H9 (cell line): ENCODE data around the gene GRK1. TPM values are rescaled to one million over a fixed set of nuclear protein-coding genes. Genes with fewer than 3 reads are reported as not detected.

Source experiments
- DNase-seq: peaks from one replicate; pipeline ENCODE4 v3.0.0-alpha.2; 2017
- H2AFZ ChIP-seq: one replicate; pipeline ENCODE4 v1.6.1; 2013; ENCODE audit warnings: mild to moderate bottlenecking, low read length, control low read depth, moderate library complexity
- H2AK5ac ChIP-seq: 2 replicates; pipeline ENCODE4 v1.6.1; 2013; ENCODE audit warnings: low read length, control low read depth, mixed read lengths; ENCODE audit not compliant: insufficient read length
- H2BK120ac ChIP-seq: one replicate; pipeline ENCODE4 v1.6.1; 2013; ENCODE audit warnings: low read depth, mild to moderate bottlenecking, low read length, control low read depth, inconsistent platforms; ENCODE audit not compliant: poor library complexity, severe bottlenecking
- H2BK12ac ChIP-seq: 2 replicates; pipeline ENCODE4 v1.6.1; 2013; ENCODE audit warnings: low read length, control low read depth, mixed read lengths, low read depth; ENCODE audit not compliant: insufficient read length
- H2BK15ac ChIP-seq: 2 replicates; pipeline ENCODE4 v1.6.1; 2013; ENCODE audit warnings: low read depth, low read length, control low read depth
- H2BK20ac ChIP-seq: one replicate; pipeline ENCODE4 v1.6.1; 2013; ENCODE audit warnings: low read depth, mild to moderate bottlenecking, low read length, control low read depth, inconsistent platforms; ENCODE audit not compliant: poor library complexity, severe bottlenecking
- H2BK5ac ChIP-seq: 2 replicates; pipeline ENCODE4 v1.6.1; 2013; ENCODE audit warnings: low read length, control low read depth, mixed read lengths; ENCODE audit not compliant: insufficient read length
- H3K14ac ChIP-seq: 2 replicates; pipeline ENCODE4 v1.6.1; 2013; ENCODE audit warnings: low read length, control low read depth; ENCODE audit not compliant: insufficient read depth
- H3K18ac ChIP-seq: 2 replicates; pipeline ENCODE4 v1.6.1; 2013; ENCODE audit warnings: low read depth, mild to moderate bottlenecking, mixed read lengths, low read length, control low read depth; ENCODE audit not compliant: insufficient read length
- H3K23ac ChIP-seq: 2 replicates; pipeline ENCODE4 v1.6.1; 2013; ENCODE audit warnings: low read length, control low read depth, mixed read lengths, low read depth; ENCODE audit not compliant: insufficient read length
- H3K23me2 ChIP-seq: 2 replicates; pipeline ENCODE4 v1.6.1; 2013; ENCODE audit warnings: low read depth, mild to moderate bottlenecking, mixed read lengths, low read length, control low read depth; ENCODE audit not compliant: insufficient read length, poor library complexity, severe bottlenecking
- H3K27ac ChIP-seq: 2 replicates; pipeline ENCODE4 v1.5.1; 2013; ENCODE audit warnings: low read length, control low read depth, mixed read lengths, low read depth; ENCODE audit not compliant: insufficient read length
- H3K27me3 ChIP-seq: 2 replicates; pipeline ENCODE4 v1.6.1; 2013; ENCODE audit warnings: low read length, control low read depth, inconsistent platforms; ENCODE audit not compliant: insufficient read depth
- H3K4ac ChIP-seq: 2 replicates; pipeline ENCODE4 v1.6.1; 2013; ENCODE audit warnings: low read depth, mild to moderate bottlenecking, control low read depth, inconsistent platforms, low read length, moderate library complexity
- H3K4me1 ChIP-seq: 2 replicates; pipeline ENCODE4 v1.6.1; 2013; ENCODE audit warnings: low read length, control low read depth, inconsistent platforms; ENCODE audit not compliant: insufficient read depth
- H3K4me2 ChIP-seq: 2 replicates; pipeline ENCODE4 v1.6.1; 2013; ENCODE audit warnings: low read length, control low read depth, mixed read lengths; ENCODE audit not compliant: insufficient read length, insufficient read depth
- H3K56ac ChIP-seq: 2 replicates; pipeline ENCODE4 v1.6.1; 2013; ENCODE audit warnings: low read depth, mild to moderate bottlenecking, mixed read lengths, low read length, control low read depth; ENCODE audit not compliant: insufficient read length
- H3K79me1 ChIP-seq: 2 replicates; pipeline ENCODE4 v1.6.1; 2013; ENCODE audit warnings: low read depth, mild to moderate bottlenecking, moderate library complexity, low read length, control low read depth, inconsistent platforms; ENCODE audit not compliant: insufficient read depth, poor library complexity, severe bottlenecking
- H3K79me2 ChIP-seq: 2 replicates; pipeline ENCODE4 v1.6.1; 2013; ENCODE audit warnings: low read length, control low read depth, inconsistent platforms; ENCODE audit not compliant: insufficient read depth
- H3K9ac ChIP-seq: 2 replicates; pipeline ENCODE4 v1.6.1; 2013; ENCODE audit warnings: low read length, control low read depth, mixed read lengths; ENCODE audit not compliant: insufficient read length; ENCODE audit errors: extremely low read depth
- H3K9me3 ChIP-seq: one replicate; pipeline ENCODE4 v1.6.1; 2013; ENCODE audit warnings: low read depth, low read length, inconsistent platforms; ENCODE audit not compliant: control insufficient read depth
- H3T11ph ChIP-seq: one replicate; pipeline ENCODE4 v1.6.1; 2013; ENCODE audit warnings: mild to moderate bottlenecking, low read length, control low read depth, inconsistent platforms
- H4K20me1 ChIP-seq: one replicate; pipeline ENCODE4 v1.6.1; 2013; ENCODE audit not compliant: control insufficient read depth, insufficient read length, insufficient read depth
- H4K5ac ChIP-seq: 2 replicates; pipeline ENCODE4 v1.6.1; 2013; ENCODE audit warnings: low read depth, mild to moderate bottlenecking, mixed read lengths, low read length, control low read depth; ENCODE audit not compliant: insufficient read length
- H4K8ac ChIP-seq: replicated peaks from 2 replicates; pipeline ENCODE4 v1.6.1; 2013; ENCODE audit warnings: low read length, control low read depth, mixed read lengths, low read depth; ENCODE audit not compliant: insufficient read length
- H4K91ac ChIP-seq: 2 replicates; pipeline ENCODE4 v1.6.1; 2013; ENCODE audit warnings: low read depth, mild to moderate bottlenecking, moderate library complexity, mixed read lengths, low read length, control low read depth; ENCODE audit not compliant: insufficient read length
- H3K27ac Mint-ChIP-seq, 3 experiments: 2 replicates in 2 of 3; 3 replicates in 1 of 3; pipeline ENCODE4 v1.8.0; 2020 to 2021; ENCODE audit warnings: mixed read lengths in 3 of 3, mild to moderate bottlenecking in 1 of 3, moderate library complexity in 1 of 3
- H3K27me3 Mint-ChIP-seq: 2 replicates; pipeline ENCODE4 v1.8.0; 2021; ENCODE audit warnings: low read depth, mild to moderate bottlenecking, moderate library complexity, mixed read lengths
- H3K36me3 Mint-ChIP-seq, 3 experiments: 2 replicates in 2 of 3; 3 replicates in 1 of 3; pipeline ENCODE4 v1.8.0; 2020 to 2021; ENCODE audit warnings: low read depth in 3 of 3, mixed read lengths in 3 of 3; ENCODE audit not compliant: insufficient read depth in 1 of 3
- H3K4me1 Mint-ChIP-seq, 2 experiments: 2 replicates each; pipeline ENCODE4 v1.8.0; 2020; ENCODE audit warnings: mixed read lengths in 2 of 2
- H3K4me3 Mint-ChIP-seq, 2 experiments: 2 replicates in 1 of 2; 3 replicates in 1 of 2; pipeline ENCODE4 v1.8.0; 2020 to 2021; ENCODE audit warnings: mild to moderate bottlenecking in 2 of 2, mixed read lengths in 2 of 2, moderate library complexity in 1 of 2
- H3K9me3 Mint-ChIP-seq, 2 experiments: 2 replicates in 1 of 2; 3 replicates in 1 of 2; pipeline ENCODE4 v1.8.0; 2020; ENCODE audit warnings: mild to moderate bottlenecking in 2 of 2, mixed read lengths in 2 of 2, moderate library complexity in 1 of 2
- CTCF ChIP-seq: fragments of 200-600 bp; sonication (generic); conservative IDR thresholded peaks from 3 replicates; pipeline ENCODE4 v1.8.0; 2021; ENCODE audit warnings: antibody characterized with exemption, mild to moderate bottlenecking
- WGBS: extraction: QIAGEN DNeasy Blood & Tissue Kit; methylation state at CpG from one replicate; pipeline ENCODE4 v1.1.7; 2013; ENCODE audit warnings: missing lambda C conversion rate, low lambda C conversion rate, mixed read lengths; ENCODE audit not compliant: insufficient read length; ENCODE audit errors: extremely low coverage; 5-methylcytosine and 5-hydroxymethylcytosine counted together
- total RNA-seq: library from RNA; stranded (reverse); gene quantifications from 2 replicates; pipeline ENCODE4 v1.2.1, GENCODE V29; 2021

Gene GRK1
- total RNA-seq, 1 experiment from 2014 or later, result 0.31 TPM

GRCh38 chr13:113648216-113648610 is 18.8 kb upstream of the GRK1 start:
- Histone ChIP-seq H3K9me3 (no peaks in the 10 kb centered on the region), H4K20me1 (no peaks in the 10 kb centered on the region), H3K79me1 (no peaks in the 10 kb centered on the region), H3K4ac (no peak overlapping the region), H3K27me3 (no peaks in the 10 kb centered on the region), H3K4me2 (no peak overlapping the region), H4K91ac (no peak overlapping the region), H2BK120ac (no peak overlapping the region), H3K23ac (no peak overlapping the region), H2BK20ac (no peak overlapping the region), H3K23me2 (no peaks in the 10 kb centered on the region), H3K27ac (no peak overlapping the region), H3K56ac (no peak overlapping the region), H2BK12ac (no peak overlapping the region), H3K14ac (no peak overlapping the region), H3T11ph (no peak overlapping the region), H3K4me1 (no peaks in the 10 kb centered on the region), H3K9ac (no peak overlapping the region), H4K8ac (no peak overlapping the region), H2AK5ac (no peak overlapping the region), H2BK5ac (no peak overlapping the region), H3K18ac (no peak overlapping the region), H2AFZ (no peak overlapping the region), H3K79me2 (no peaks in the 10 kb centered on the region), H2BK15ac (no peak overlapping the region), H4K5ac (no peak overlapping the region)
- WGBS, result no CpG with 5 or more reads among the region's 13 CpGs
- H3K4me1 Mint-ChIP-seq, result peaks cover 4 to 5% of the 10 kb centered on the region in 2 experiments
- H3K4me3 Mint-ChIP-seq, result no peak overlapping the region
- H3K36me3 Mint-ChIP-seq, result peaks cover under 1 to 50% (median 41%) of the 10 kb centered on the region in 3 experiments; a peak in 5 of 7 replicates
- peak overlapping the region in 2 of 3 experiments; percentile 58 to 93; a peak in 2 of 7 replicates for H3K27ac Mint-ChIP-seq
- no peak for DNase-seq
- H3K9me3 Mint-ChIP-seq, result peaks cover 0 to 39% of the 10 kb centered on the region in 2 experiments; a peak in 2 of 5 replicates
- H3K27me3 Mint-ChIP-seq, result peaks cover 10% of the 10 kb centered on the region
- TF ChIP-seq CTCF, result no peak
